Activated CD8-positive, alpha-beta memory T cell treated with anti-CD3 and anti-CD28 coated beads, Interleukin-2, amount 50 U/mL, for 1 hour (primary cell): ENCODE data around the gene SHOC2.
"Not testable (repeated sequence)": the region's sequence is repeated elsewhere in the genome, so short reads cannot be mapped to it uniquely, and the experiment has no call there.

Experiments
- DNase-seq: peaks from one replicate; pipeline ENCODE4 v3.0.0-alpha.2; 2020; ENCODE audit errors: extremely low read depth

The SHOC2 gene

GRCh38 chr10:110901954-110902819, 17.2 kb upstream of the SHOC2 start:
- DNase-seq, result no peak

GRCh38 chr10:110903280-110904278, 15.8 kb upstream of the SHOC2 start:
- DNase-seq, result no peak

- no peak for DNase-seq
Measured at GRCh38 chr10:110910138-110910537, 9.3 kb upstream of the SHOC2 start.

- DNase-seq, result no peak
Measured at GRCh38 chr10:110912374-110912773, 7.0 kb upstream of the SHOC2 start.

DNA sequence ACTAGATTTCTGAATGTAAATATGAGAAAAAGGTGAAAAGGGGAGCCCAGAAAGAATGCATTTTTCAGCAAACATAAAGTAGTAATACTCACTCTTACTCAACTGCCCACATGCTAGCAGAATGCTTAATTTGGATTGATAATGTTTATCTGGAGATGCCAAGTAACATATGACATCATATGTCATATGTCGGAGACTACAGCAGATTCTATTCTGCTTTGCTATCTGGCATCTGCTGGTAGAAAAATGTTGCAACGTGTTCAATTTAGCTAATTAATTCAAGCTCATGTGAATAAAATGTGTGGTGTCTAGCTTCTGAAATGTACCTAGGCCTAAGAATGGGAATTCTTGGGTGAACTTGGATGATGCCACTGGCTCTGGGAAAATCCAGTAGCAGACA, 5.0 kb upstream of the SHOC2 start:
- no peak for DNase-seq

GRCh38 chr10:110915035-110915434, 4.4 kb upstream of the SHOC2 start:
- DNase-seq, result no peak

DNA sequence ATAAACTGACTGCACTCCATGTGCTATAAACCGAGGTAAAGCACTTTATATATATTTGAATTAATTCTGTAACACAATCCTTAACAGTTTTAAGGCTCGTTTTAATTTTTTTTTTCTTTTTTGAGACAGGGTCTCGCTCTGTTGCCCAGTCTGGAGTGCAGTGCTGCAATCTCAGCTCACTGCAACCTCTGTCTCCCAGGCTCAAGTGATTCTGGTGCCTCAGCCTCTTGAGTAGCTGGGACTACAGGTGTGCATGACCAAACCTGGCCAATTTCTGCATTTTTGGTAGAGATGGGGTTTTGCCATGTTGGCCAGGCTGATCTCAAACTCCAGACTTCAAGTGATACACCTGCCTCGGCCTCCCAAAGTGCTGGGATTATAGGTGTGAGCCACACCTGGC, 3.8 kb upstream of the SHOC2 start:
- DNase-seq, result not testable (repeated sequence)

GRCh38 chr10:110916554-110917346, 2.7 kb upstream of the SHOC2 start:
- DNase-seq, result no peak

- peak; percentile 55 for DNase-seq
Measured at GRCh38 chr10:110918269-110918642, 1.1 kb upstream of the SHOC2 start.

DNA sequence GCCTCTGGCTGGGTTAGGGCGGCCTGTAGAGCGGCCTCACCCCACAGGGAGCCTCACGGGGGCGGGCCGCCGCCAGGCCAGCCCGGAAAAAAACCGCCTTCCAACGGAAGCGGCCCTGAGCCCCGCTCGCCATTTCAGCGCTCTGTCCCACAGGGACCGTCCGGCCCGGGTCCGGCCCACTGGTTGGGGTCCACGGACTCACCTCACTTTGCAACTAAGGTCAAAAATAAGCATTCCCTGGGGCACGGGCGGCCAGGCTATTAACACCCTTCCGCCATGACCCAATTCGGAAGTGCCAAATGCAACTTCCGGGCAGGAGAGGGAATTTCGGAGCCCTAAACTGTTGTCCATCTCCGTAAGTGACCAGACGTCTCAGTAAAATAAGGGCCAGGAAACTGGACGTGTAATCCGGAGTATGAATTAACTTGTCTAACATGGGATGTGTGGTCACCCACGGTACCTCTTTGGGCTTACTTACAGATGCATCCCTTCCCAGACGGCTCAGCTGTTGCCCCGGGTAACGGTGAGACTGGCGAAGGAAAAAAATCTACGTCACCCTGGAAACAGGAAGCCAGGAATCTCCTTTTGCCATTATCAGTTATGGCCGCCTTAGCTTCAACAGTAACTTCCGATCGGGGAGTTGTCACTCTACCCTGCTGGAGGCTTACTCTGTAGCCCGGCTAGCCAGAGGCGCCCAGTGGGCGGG, 608 bp upstream of the SHOC2 start, which contains the start of gene BBIP1:
BBIP1 (minus strand) TSS at position 538 of the 706 bp plus-strand sequence. CDS start 1,023 bp downstream, outside the sequence.
- no peak for DNase-seq

GRCh38 chr10:110919971-110920881, 822 bp downstream of the SHOC2 start:
- no peak for DNase-seq

- no peak for DNase-seq
Measured at GRCh38 chr10:110923856-110924493, 4.6 kb downstream of the SHOC2 start.

- no peak for DNase-seq
Measured at GRCh38 chr10:110927461-110927860, 8.1 kb downstream of the SHOC2 start.

- no peak for DNase-seq
Measured at GRCh38 chr10:110931769-110932381, 12.5 kb downstream of the SHOC2 start.

GRCh38 chr10:110932505-110933180, 13.2 kb downstream of the SHOC2 start:
- no peak for DNase-seq

DNA sequence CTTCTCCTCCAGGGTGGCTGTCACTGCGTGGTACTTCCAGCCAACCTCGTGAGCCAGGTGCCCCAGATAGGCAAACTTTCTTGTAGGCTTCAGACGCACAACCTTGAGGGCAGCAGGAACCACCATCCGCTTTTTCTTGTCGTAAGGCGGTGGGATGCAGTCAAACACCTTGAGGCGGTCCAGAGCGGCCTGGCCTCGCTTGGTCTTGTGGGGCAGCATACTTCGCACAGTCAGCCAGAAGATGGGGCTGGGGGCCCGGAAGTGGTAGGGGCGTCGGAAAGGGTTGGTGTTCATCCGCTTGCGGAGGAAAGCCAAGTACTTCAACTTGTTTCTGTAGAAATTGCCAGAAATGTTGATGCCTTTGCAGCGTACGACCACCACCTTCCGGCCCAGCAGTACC, 17.4 kb downstream of the SHOC2 start:
- no peak for DNase-seq

- no peak for DNase-seq
Measured at GRCh38 chr10:110939419-110939818, 20.0 kb downstream of the SHOC2 start.

- no peak for DNase-seq
Measured at GRCh38 chr10:110944792-110945396, 25.5 kb downstream of the SHOC2 start.
